H1 (cell line): ENCODE data around the gene COL4A3. TPM values are rescaled to one million over a fixed set of nuclear protein-coding genes. Genes with fewer than 3 reads are reported as not detected.

Experiments
- CEBPB ChIP-seq: IDR thresholded peaks from 2 replicates; pipeline ENCODE4 v1.6.1; 2012; ENCODE audit warnings: low read depth, low read length
- CHD1 ChIP-seq: IDR thresholded peaks from 2 replicates; pipeline ENCODE4 v1.6.1; 2012; ENCODE audit warnings: low read depth, low read length, improper control_type of control experiment
- CREB1 ChIP-seq: IDR thresholded peaks from 2 replicates; pipeline ENCODE4 v1.6.1; 2012; ENCODE audit warnings: inconsistent platforms
- EP300 ChIP-seq, 2 experiments: IDR thresholded peaks; 1 replicate in 1 of 2; 2 replicates in 1 of 2; pipeline ENCODE4 v1.6.1; 2011 to 2012; ENCODE audit warnings: low read depth in 2 of 2, low read length in 2 of 2, mild to moderate bottlenecking in 2 of 2, borderline replicate concordance in 1 of 2, inconsistent platforms in 1 of 2, moderate library complexity in 1 of 2
- EZH2 ChIP-seq: fragments of 200-600 bp; sonication (generic); IDR thresholded peaks from 2 replicates; pipeline ENCODE4 v1.7.1; 2012; ENCODE audit warnings: low read depth, mild to moderate bottlenecking, moderate library complexity, low read length, inconsistent platforms; ENCODE audit not compliant: severe bottlenecking
- FOSL1 ChIP-seq: IDR thresholded peaks from 2 replicates; pipeline ENCODE4 v1.6.1; 2011; ENCODE audit warnings: mild to moderate bottlenecking, low read depth, low read length, moderate library complexity; ENCODE audit not compliant: insufficient read depth
- HDAC2 ChIP-seq, 2 experiments: fragments of 300-600 bp in 1 of 2; sonication (generic) in 1 of 2; IDR thresholded peaks; 2 replicates each; pipeline ENCODE4 v1.6.1; 2011 to 2012; ENCODE audit warnings: low read depth in 2 of 2, low read length in 2 of 2, mild to moderate bottlenecking in 2 of 2, moderate library complexity in 2 of 2, borderline replicate concordance in 1 of 2, inconsistent platforms in 1 of 2
- HDAC6 ChIP-seq: IDR thresholded peaks from one replicate; pipeline ENCODE4 v1.7.1; 2012; ENCODE audit warnings: low read depth, mild to moderate bottlenecking, inconsistent platforms, low read length, moderate library complexity
- KDM4A ChIP-seq: IDR thresholded peaks from one replicate; pipeline ENCODE4 v1.7.1; 2012; ENCODE audit warnings: low read depth, mild to moderate bottlenecking, moderate library complexity, low read length, inconsistent platforms; ENCODE audit not compliant: severe bottlenecking
- KDM5A ChIP-seq: fragments of 200-600 bp; IDR thresholded peaks from 2 replicates; pipeline ENCODE4 v1.7.1; 2012; ENCODE audit warnings: mild to moderate bottlenecking, low read length, inconsistent platforms, mixed read lengths
- MAFK ChIP-seq: IDR thresholded peaks from 2 replicates; pipeline ENCODE4 v1.6.1; 2012; ENCODE audit warnings: low read depth, mild to moderate bottlenecking, improper control_type of control experiment, low read length
- PHF8 ChIP-seq: fragments of 200-600 bp; sonication (generic); conservative IDR thresholded peaks from 2 replicates; pipeline ENCODE4 v1.7.1; 2012; ENCODE audit warnings: low read depth, mild to moderate bottlenecking, inconsistent platforms, low read length, moderate library complexity
- POU5F1 ChIP-seq: IDR thresholded peaks from 2 replicates; pipeline ENCODE4 v1.6.1; 2011; ENCODE audit warnings: low read depth, mild to moderate bottlenecking, low read length, moderate library complexity
- RNF2 ChIP-seq: fragments of 200-900, 300-1000 bp; sonication (generic); IDR thresholded peaks from 2 replicates; pipeline ENCODE4 v1.7.1; 2016; ENCODE audit warnings: borderline replicate concordance, low read depth, mild to moderate bottlenecking, antibody characterized with exemption, low read length; ENCODE audit not compliant: poor library complexity, severe bottlenecking; ENCODE audit errors: missing control alignments
- SIRT6 ChIP-seq: IDR thresholded peaks from one replicate; pipeline ENCODE4 v1.7.1; 2012; ENCODE audit warnings: low read length, inconsistent platforms
- SP1 ChIP-seq: IDR thresholded peaks from 2 replicates; pipeline ENCODE4 v1.6.1; 2011; ENCODE audit warnings: low read depth, low read length
- TBP ChIP-seq: IDR thresholded peaks from 2 replicates; pipeline ENCODE4 v1.6.1; 2011; ENCODE audit warnings: low read depth, low read length, improper control_type of control experiment
- YY1 ChIP-seq: IDR thresholded peaks from 2 replicates; pipeline ENCODE4 v1.6.1; 2011; ENCODE audit warnings: low read depth, mild to moderate bottlenecking, low read length
- ZNF274 ChIP-seq: IDR thresholded peaks from 2 replicates; pipeline ENCODE4 v1.7.0; 2012; ENCODE audit warnings: low read length, borderline replicate concordance; ENCODE audit errors: extremely low read depth
- polyA plus RNA-seq, 7 experiments: library from polyadenylated mRNA; depleted of rRNA in 3 of 7; stranded (reverse) in 5 of 7; unstranded in 2 of 7; fragments of >200 nt in 5 of 7; fragments of 200-250 nt in 2 of 7; gene quantifications; 1 replicate in 5 of 7; 2 replicates in 1 of 7; 4 replicates in 1 of 7; pipeline versions ENCODE4 v1.2.1 to v1.2.3, GENCODE V29; 2011 to 2013; ENCODE audit warnings: missing spikeins in 2 of 7, mixed read lengths in 2 of 7
- total RNA-seq: library from RNA; stranded (reverse); fragmentation: NEBNext Ultra II Directional; extraction: Animal tissue kit (Norgen Biotek cat#: 25700); gene quantifications from 2 replicates; pipeline ENCODE4 v1.2.1, GENCODE V29; 2021
- TF ChIP-seq, protein P1 (sequence below): IDR thresholded peaks from 2 replicates; pipeline ENCODE4 v1.6.1; 2012; ENCODE audit warnings: low read length, inconsistent platforms

Gene COL4A3
- total and polyA plus RNA-seq, 2 of the 8 experiments (the other 6 are each of a cell fraction or from before 2014, with no cell fraction given) = 0.12 to 0.17 TPM

DNA sequence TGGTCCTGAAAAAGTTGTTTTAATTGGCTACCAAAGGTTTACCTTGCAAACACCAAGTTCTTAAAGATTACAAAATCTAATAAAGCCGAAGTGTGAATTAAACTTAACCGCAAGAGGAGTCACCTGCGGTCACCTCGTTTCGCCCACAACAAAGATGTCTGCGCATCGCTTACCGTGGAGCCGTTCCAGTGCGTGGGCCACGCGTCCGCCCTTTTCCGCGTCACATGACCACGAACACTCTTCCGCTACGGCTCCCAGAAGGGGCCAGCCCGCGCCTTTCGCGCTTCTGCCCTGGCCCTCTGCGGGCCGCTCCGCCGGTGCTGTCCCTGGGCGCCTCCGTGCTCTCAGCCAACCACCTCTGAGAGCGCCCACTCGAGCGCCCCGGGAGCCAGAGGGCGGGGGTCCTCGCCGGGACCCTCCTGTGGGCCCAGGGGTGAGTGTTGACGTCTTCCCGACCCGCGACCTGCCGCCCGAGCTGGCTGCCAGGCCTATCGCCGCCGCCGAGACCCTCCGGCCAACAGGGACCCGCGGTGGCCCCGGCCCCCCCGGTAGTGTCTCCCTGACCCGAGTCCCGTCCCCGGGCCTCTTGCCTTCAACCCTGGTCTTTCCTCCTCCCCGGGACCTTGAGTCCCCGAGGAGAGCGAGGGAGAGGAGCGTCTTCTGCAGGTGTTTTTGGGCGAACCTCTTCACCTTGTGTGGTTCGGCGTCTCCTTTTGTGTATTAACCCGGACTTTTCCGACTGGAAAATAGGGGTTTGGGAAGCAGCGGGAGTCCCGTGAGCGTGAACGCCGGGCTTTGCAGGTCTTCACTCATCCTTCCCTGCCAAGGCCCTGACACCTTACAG lies 160.8 kb downstream of the COL4A3 start, which contains the start of gene MFF (continued):
- no peak for TF ChIP-seq RNF2
- no peak for TF ChIP-seq HDAC6
- peak; percentile 85 for TF ChIP-seq CREB1
- TF ChIP-seq CHD1 = no peak
- peak; percentile 85 for TF ChIP-seq KDM4A
- TF ChIP-seq HDAC2 (IDR thresholded peaks at IDR 0.05; ENCODE audit: borderline replicate concordance in 1 of 2, low read depth in 2 of 2, low read length in 2 of 2) = peak in 1 of 2 experiments; percentile 13; a peak in 1 of 4 replicates
- TF ChIP-seq FOSL1 = no peak
- peak; percentile 98 for TF ChIP-seq YY1
- peak; percentile 79 for TF ChIP-seq TBP
- TF ChIP-seq, protein P1, sequence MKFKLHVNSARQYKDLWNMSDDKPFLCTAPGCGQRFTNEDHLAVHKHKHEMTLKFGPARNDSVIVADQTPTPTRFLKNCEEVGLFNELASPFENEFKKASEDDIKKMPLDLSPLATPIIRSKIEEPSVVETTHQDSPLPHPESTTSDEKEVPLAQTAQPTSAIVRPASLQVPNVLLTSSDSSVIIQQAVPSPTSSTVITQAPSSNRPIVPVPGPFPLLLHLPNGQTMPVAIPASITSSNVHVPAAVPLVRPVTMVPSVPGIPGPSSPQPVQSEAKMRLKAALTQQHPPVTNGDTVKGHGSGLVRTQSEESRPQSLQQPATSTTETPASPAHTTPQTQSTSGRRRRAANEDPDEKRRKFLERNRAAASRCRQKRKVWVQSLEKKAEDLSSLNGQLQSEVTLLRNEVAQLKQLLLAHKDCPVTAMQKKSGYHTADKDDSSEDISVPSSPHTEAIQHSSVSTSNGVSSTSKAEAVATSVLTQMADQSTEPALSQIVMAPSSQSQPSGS = no peak
- peak in 1 of 2 experiments; percentile 37; a peak in 1 of 3 replicates for TF ChIP-seq EP300 (IDR thresholded peaks at IDR 0.05; ENCODE audit: borderline replicate concordance in 1 of 2, low read depth in 2 of 2, low read length in 2 of 2)
- no peak for TF ChIP-seq CEBPB
- no peak for TF ChIP-seq KDM5A
- TF ChIP-seq PHF8 = peak; percentile 64
- peak; percentile 39; the same call in 1 of the 2 replicates for TF ChIP-seq SP1
- TF ChIP-seq EZH2 = no peak
- TF ChIP-seq ZNF274 = no peak
- TF ChIP-seq POU5F1 = no peak
- no peak for TF ChIP-seq SIRT6
- TF ChIP-seq MAFK = no peak
